ENCODE measurements around the gene ADAMTS2.
A peak's percentile ranks its signal among the peaks of the same experiment; 100 is the strongest.
"Not testable (repeated sequence)": the region's sequence is repeated elsewhere in the genome, so short reads cannot be mapped to it uniquely, and the experiment has no call there.

Gene ADAMTS2

GRCh38 chr5:179294891-179295777, 50.1 kb downstream of the ADAMTS2 start:
- peak; percentile 34 for DNase-seq

GRCh38 chr5:179294131-179294780, 51.0 kb downstream of the ADAMTS2 start:
- DNase-seq: peak; percentile 15

- peak; percentile 22 for DNase-seq
These were observed 52.3 kb downstream of the ADAMTS2 start for GRCh38 chr5:179292681-179293635.

GRCh38 chr5:179292202-179292601, 53.1 kb downstream of the ADAMTS2 start:
- no peak for DNase-seq

GRCh38 chr5:179290681-179291540, 54.4 kb downstream of the ADAMTS2 start:
- peak; percentile 29 for DNase-seq

GRCh38 chr5:179289756-179290385, 55.4 kb downstream of the ADAMTS2 start:
- DNase-seq: peak; percentile 11

GRCh38 chr5:179288809-179289185, 56.5 kb downstream of the ADAMTS2 start:
- DNase-seq: peak; percentile 24

- peak; percentile 29 for DNase-seq
These were observed 57.0 kb downstream of the ADAMTS2 start for GRCh38 chr5:179288101-179288808.

GRCh38 chr5:179287631-179288030, 57.6 kb downstream of the ADAMTS2 start:
- DNase-seq: peak; percentile 25

GRCh38 chr5:179287071-179287470, 58.2 kb downstream of the ADAMTS2 start:
- peak; percentile 18 for DNase-seq

- DNase-seq: not testable (repeated sequence)
These were observed 59.5 kb downstream of the ADAMTS2 start for GRCh38 chr5:179285776-179286162.

- peak; percentile 40 for DNase-seq
These were observed 60.3 kb downstream of the ADAMTS2 start for GRCh38 chr5:179284751-179285631.

GRCh38 chr5:179283908-179284307, 61.4 kb downstream of the ADAMTS2 start:
- DNase-seq: not testable (repeated sequence)

- no peak for DNase-seq
These were observed 63.6 kb downstream of the ADAMTS2 start for GRCh38 chr5:179281694-179282093.

GRCh38 chr5:179280095-179280490, 65.2 kb downstream of the ADAMTS2 start:
- DNase-seq: no peak

- peak; percentile 29 for DNase-seq
These were observed 65.7 kb downstream of the ADAMTS2 start for GRCh38 chr5:179279347-179280094.

GRCh38 chr5:179278546-179278945, 66.7 kb downstream of the ADAMTS2 start:
- DNase-seq: no peak

- no peak for DNase-seq
These were observed 67.1 kb downstream of the ADAMTS2 start for GRCh38 chr5:179278119-179278518.

- peak; percentile 31 for DNase-seq
These were observed 68.3 kb downstream of the ADAMTS2 start for GRCh38 chr5:179276838-179277395.
